WTC11 (cell line): ENCODE results near the gene HIPK2.

Experiments used
- CBFB ChIP-seq: sonication (generic); formaldehyde crosslinking; IDR thresholded peaks from 2 replicates; pipeline ENCODE4 v1.8.1; 2022; ENCODE audit warnings: mild to moderate bottlenecking, low read depth, missing genetic modification reagents
- IRF2 ChIP-seq: sonication (generic); formaldehyde crosslinking; IDR thresholded peaks from 2 replicates; pipeline ENCODE4 v1.8.0; 2022; ENCODE audit warnings: low read depth, missing genetic modification reagents, borderline replicate concordance
- NFYB ChIP-seq: sonication (generic); formaldehyde crosslinking; conservative IDR thresholded peaks from 2 replicates; pipeline ENCODE4 v1.8.0; 2022; ENCODE audit warnings: low read depth, missing genetic modification reagents
- SMAD4 ChIP-seq: sonication (generic); formaldehyde crosslinking; IDR thresholded peaks from 2 replicates; pipeline ENCODE4 v1.8.0; 2022; ENCODE audit warnings: mild to moderate bottlenecking, missing genetic modification reagents
- SP1 ChIP-seq: sonication (generic); formaldehyde crosslinking; conservative IDR thresholded peaks from 2 replicates; pipeline ENCODE4 v1.8.1; 2022; ENCODE audit warnings: missing genetic modification reagents
- ZNF232 ChIP-seq: sonication (generic); formaldehyde crosslinking; IDR thresholded peaks from 2 replicates; pipeline ENCODE4 v1.8.0; 2022; ENCODE audit warnings: mild to moderate bottlenecking, missing genetic modification reagents
- TF ChIP-seq, protein P1 (sequence below): sonication (generic); formaldehyde crosslinking; IDR thresholded peaks from 2 replicates; pipeline ENCODE4 v1.8.0; 2022; ENCODE audit warnings: mild to moderate bottlenecking, missing genetic modification reagents
- TF ChIP-seq, protein P2 (sequence below): fragments of 200-600 bp; IDR thresholded peaks from 2 replicates; pipeline ENCODE4 v1.8.0; 2022; ENCODE audit warnings: antibody characterized with exemption
- TF ChIP-seq, protein P3 (sequence below): sonication (generic); formaldehyde crosslinking; IDR thresholded peaks from 2 replicates; pipeline ENCODE4 v1.8.0; 2023; ENCODE audit warnings: missing genetic modification reagents
- TF ChIP-seq, protein P4 (sequence below): sonication (generic); formaldehyde crosslinking; IDR thresholded peaks from 2 replicates; pipeline ENCODE4 v1.8.1; 2023; ENCODE audit warnings: mild to moderate bottlenecking, missing genetic modification reagents
- TF ChIP-seq, protein P5 (sequence below): sonication (generic); formaldehyde crosslinking; IDR thresholded peaks from 2 replicates; pipeline ENCODE4 v1.8.1; 2022; ENCODE audit warnings: low read depth, mild to moderate bottlenecking, moderate library complexity, missing genetic modification reagents, borderline replicate concordance

- TF ChIP-seq, protein P1, sequence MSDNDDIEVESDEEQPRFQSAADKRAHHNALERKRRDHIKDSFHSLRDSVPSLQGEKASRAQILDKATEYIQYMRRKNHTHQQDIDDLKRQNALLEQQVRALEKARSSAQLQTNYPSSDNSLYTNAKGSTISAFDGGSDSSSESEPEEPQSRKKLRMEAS (CRISPR knock-in tag), result no peak
- TF ChIP-seq, protein P2, sequence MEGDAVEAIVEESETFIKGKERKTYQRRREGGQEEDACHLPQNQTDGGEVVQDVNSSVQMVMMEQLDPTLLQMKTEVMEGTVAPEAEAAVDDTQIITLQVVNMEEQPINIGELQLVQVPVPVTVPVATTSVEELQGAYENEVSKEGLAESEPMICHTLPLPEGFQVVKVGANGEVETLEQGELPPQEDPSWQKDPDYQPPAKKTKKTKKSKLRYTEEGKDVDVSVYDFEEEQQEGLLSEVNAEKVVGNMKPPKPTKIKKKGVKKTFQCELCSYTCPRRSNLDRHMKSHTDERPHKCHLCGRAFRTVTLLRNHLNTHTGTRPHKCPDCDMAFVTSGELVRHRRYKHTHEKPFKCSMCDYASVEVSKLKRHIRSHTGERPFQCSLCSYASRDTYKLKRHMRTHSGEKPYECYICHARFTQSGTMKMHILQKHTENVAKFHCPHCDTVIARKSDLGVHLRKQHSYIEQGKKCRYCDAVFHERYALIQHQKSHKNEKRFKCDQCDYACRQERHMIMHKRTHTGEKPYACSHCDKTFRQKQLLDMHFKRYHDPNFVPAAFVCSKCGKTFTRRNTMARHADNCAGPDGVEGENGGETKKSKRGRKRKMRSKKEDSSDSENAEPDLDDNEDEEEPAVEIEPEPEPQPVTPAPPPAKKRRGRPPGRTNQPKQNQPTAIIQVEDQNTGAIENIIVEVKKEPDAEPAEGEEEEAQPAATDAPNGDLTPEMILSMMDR, result no peak
- TF ChIP-seq IRF2 (CRISPR knock-in tag) (no peak), ZNF232 (CRISPR knock-in tag) (no peak), CBFB (CRISPR knock-in tag) (no peak), SMAD4 (CRISPR knock-in tag) (no peak), NFYB (CRISPR knock-in tag) (no peak), SP1 (CRISPR knock-in tag) (no peak)
- TF ChIP-seq, protein P3, sequence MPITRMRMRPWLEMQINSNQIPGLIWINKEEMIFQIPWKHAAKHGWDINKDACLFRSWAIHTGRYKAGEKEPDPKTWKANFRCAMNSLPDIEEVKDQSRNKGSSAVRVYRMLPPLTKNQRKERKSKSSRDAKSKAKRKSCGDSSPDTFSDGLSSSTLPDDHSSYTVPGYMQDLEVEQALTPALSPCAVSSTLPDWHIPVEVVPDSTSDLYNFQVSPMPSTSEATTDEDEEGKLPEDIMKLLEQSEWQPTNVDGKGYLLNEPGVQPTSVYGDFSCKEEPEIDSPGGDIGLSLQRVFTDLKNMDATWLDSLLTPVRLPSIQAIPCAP (CRISPR knock-in tag), result no peak
- TF ChIP-seq, protein P4, sequence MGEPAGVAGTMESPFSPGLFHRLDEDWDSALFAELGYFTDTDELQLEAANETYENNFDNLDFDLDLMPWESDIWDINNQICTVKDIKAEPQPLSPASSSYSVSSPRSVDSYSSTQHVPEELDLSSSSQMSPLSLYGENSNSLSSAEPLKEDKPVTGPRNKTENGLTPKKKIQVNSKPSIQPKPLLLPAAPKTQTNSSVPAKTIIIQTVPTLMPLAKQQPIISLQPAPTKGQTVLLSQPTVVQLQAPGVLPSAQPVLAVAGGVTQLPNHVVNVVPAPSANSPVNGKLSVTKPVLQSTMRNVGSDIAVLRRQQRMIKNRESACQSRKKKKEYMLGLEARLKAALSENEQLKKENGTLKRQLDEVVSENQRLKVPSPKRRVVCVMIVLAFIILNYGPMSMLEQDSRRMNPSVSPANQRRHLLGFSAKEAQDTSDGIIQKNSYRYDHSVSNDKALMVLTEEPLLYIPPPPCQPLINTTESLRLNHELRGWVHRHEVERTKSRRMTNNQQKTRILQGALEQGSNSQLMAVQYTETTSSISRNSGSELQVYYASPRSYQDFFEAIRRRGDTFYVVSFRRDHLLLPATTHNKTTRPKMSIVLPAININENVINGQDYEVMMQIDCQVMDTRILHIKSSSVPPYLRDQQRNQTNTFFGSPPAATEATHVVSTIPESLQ, result no peak
- TF ChIP-seq, protein P5, sequence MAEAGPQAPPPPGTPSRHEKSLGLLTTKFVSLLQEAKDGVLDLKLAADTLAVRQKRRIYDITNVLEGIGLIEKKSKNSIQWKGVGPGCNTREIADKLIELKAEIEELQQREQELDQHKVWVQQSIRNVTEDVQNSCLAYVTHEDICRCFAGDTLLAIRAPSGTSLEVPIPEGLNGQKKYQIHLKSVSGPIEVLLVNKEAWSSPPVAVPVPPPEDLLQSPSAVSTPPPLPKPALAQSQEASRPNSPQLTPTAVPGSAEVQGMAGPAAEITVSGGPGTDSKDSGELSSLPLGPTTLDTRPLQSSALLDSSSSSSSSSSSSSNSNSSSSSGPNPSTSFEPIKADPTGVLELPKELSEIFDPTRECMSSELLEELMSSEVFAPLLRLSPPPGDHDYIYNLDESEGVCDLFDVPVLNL (CRISPR knock-in tag), result no peak
These were observed 43.4 kb downstream of the HIPK2 start for GRCh38 chr7:139734395-139734794.
